Skin of body (tissue), 3 donors: Measurements from ENCODE around the gene CHSY3. TPM values are rescaled to one million over a fixed set of nuclear protein-coding genes. Genes with fewer than 3 reads are reported as not detected.
A peak's percentile ranks its signal among the peaks of the same experiment; 100 is the strongest.
"Not testable (repeated sequence)": the region's sequence is repeated elsewhere in the genome, so short reads cannot be mapped to it uniquely, and the experiment has no call there.

Source experiments
- DNase-seq: peaks from one replicate; lab custom pipeline; 2025; lab: John Stamatoyannopoulos, UW
- small RNA-seq: library from RNA; depleted of rRNA; stranded (forward); fragments of <200 nt; gene quantifications from one replicate; pipeline ENCODE3, GENCODE V24; 2014; ENCODE audit warnings: low replicate concordance
- total RNA-seq: library from RNA; depleted of rRNA; stranded (reverse); fragments of >200 nt; gene quantifications from one replicate; pipeline ENCODE4 v1.2.3, GENCODE V29; 2014

Gene CHSY3
- total RNA-seq, 1 donor from 2014 or later: 9.6 TPM

DNA sequence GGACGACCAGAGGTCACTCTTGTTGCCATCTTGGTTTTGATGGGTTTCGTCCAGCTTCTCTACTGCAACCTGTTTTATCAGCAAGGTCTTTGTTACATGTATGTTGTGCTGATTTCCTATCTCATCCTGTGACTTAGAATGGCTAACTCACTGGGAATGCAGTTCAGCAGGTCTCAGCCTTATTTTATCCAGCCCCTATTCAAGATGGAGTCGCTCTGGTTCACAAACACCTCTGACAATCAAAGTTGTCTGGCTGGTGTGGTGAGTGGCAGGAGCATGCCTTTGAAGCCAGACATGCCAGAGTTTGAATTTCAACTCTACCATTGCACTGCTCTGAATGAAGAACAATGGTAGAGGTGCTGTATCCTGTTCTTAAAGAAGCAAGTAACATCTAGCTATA lies 253.8 kb downstream of the CHSY3 start:
- DNase-seq: no peak

DNA sequence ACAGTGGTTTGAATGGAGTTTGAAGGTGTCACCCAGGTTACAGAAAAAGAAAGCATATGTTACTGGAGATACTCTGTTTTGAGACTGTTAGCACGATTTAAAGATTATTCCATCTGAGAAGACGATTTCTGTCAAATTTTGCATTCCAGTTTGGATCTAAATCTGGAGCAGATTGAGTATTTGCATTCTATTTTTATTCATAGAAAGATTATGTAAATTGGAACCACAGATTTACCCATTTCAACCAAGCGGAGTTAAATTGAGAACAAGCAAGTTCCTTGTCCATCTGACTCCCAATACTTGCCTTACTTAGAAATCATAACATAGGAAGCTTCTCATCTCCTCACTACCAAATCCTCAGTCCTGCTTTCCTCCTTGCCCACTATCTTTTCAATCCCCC lies 255.7 kb downstream of the CHSY3 start:
- DNase-seq: no peak

DNA sequence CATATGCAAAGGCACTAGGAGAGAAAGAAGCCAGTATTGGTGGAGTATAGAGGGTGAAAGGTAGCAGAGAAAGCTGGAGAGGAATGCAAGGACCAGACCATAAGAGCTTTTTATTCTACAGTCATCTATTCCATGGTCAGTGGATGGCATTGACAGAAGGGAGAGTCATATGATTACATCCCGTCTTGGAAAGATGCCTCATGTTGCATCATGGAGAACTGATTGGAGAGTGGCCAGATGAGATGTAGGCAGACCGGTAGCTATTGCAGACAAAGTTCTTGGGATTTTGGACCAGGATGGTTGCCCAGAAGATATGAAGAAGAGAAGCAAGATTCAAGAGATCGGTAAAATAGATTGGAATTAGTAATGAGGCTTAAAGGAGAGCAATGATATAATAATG lies 260.7 kb downstream of the CHSY3 start:
- no peak for DNase-seq

DNA sequence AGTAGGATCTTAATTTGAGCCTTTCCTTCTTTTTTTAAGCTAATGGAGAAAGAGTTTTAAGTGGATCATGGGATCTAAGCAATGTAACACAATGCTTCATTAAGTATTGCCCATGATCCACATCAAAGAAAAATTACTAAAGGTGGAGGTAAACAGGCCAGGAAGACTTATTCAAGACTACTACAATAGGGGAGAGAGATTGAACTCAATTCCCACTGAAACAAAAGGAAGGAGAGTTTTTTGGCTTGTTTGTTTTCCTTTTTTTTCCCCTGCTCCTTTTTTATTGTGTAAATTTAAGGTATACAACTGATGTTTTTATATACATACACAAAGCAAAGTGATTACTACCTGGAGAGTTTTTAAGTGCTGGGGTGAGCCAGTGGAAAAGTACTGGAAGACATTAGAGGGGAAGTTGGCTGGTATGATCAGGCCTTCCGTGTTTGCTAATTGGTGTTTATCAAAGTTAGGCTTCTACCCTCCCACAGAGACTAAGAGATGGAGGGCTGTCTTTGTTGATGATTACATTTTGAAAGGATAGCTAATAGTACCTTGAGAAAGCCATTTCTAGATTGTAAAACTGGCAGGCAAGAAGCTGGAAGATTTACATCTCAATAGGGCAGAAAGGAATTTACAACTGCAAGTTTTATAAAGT lies 262.7 kb downstream of the CHSY3 start:
- no peak for DNase-seq

DNA sequence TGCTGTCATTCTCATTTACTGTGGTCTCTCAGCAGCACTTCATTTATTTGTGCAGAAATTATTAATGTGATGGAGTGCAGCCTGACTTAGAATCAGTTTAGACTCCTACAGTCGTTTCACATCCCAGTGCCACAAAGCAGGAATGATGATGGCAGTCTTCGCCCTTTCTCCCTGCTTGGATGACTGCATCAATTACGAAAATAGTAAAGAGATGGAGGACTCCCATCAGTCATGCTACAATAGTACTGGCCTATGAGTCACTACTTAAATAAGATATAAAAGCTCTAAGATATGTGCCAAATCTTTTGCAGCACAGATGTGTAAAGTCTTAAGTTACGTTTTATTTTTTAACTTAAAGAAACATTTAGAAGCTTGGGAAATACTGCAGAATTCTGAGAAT lies 263.9 kb downstream of the CHSY3 start:
- DNase-seq: peak; percentile 43

DNA sequence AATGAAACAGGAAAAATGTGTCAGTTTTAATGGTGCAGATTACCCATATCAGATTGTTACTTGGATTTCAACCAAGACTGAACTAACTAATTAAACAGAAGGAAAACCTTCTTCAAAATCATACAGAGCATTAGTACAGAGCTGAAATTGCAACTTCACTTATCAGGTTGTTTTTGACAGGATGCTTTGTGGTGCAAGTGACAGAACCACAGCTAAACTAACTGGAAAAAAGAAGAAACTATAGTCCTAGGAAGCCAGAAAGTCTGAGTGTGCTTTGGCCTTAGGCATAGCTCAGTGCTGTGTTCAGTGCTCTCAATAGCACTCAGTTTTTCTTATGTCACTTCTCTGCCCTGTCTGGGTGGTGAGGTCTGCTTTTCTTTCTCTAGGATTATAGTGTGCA lies 267.4 kb downstream of the CHSY3 start:
- no peak for DNase-seq

DNA sequence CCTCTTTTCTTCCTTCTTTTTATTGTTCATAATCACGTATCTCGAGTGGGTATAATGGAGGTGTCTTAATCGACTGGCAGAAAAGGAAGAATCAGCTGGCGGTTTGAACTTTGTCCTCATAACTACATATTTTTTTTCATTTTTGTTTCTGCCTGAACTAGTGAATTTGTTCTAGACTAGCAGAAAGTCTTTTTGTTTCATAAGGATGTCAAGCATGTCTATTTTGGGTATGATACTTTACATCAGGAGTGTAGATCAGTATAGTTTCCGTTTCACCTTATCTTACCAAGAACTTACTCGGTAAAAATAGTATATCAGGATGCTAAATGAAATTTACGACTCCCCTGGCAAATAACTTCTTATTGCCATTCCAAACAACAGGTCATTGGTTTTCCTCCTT lies 278.9 kb downstream of the CHSY3 start:
- no peak for DNase-seq

DNA sequence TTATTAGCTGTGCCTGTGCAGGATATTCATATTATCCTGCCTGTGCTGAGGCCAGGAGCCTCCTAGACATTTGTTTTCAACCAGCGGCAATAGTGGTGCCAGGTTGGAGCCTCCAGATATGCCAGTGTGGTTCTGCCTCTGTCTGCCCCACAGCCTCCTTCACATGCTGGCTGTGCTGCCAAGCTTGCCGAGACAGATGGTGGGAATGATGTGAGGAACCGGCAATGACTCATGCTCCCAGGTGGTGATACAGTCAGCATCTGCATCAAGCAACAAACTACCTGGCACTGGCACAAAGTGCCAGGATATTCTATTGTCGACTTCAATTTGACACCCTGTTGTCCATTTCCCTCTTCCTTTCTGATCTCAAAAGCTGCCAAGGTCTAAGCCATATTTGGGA lies 285.7 kb downstream of the CHSY3 start:
- DNase-seq: no peak

DNA sequence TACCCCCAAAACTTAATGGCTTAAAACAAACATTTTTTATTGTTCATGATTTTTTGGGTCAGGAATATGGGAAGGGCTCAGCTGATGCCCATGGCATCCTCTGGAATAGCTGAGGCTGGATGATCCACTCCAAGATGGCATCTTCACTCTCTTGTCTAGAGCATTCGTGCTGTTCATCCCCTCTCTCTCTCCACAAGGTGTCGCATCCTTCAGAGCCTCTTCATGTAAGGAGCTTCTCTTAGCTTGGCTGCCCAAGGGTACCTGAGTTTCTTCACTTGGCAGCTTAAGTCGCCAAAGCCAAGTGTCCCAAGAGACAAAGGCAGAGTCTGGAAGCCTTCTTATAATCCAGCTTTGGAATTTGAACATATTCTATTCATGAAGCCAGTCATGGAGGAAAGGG lies 294.7 kb downstream of the CHSY3 start:
- DNase-seq: no peak

DNA sequence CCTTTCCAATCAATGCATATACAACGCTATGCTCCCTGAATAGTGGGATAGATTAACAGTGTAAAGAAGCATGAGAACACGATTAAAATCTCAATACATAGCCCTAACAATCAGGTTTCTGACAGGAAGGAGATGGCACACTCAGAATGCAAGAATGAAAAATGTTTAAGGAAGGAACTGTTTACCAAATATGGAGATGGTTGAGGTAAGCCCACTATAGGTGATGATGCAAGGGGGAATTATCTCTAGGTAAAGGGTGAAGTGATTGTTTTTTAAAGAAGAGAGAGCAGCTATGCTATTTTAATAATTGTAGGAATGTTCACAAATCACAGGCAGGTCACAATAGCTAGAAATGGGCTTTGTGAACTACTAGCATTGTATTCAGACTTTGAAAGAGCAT lies 302.4 kb downstream of the CHSY3 start:
- DNase-seq: no peak

DNA sequence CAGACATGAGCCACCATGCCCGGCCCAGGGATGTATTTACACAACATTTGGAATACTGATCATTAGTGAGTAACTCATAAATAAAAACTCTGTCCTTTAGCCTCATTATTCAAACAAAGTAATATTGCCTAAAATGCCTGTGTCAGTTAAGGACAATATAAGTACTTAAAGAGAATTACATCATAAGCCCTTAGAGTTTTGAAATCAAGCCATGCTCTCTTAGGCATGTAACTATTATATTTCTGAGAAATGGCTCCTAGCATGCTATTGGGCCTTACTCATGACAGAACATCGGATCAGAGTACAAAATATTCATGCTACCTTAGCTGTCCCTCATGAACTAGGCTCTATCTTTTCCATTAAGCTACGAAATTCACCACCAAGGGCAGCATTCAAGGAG lies 309.3 kb downstream of the CHSY3 start:
- no peak for DNase-seq

DNA sequence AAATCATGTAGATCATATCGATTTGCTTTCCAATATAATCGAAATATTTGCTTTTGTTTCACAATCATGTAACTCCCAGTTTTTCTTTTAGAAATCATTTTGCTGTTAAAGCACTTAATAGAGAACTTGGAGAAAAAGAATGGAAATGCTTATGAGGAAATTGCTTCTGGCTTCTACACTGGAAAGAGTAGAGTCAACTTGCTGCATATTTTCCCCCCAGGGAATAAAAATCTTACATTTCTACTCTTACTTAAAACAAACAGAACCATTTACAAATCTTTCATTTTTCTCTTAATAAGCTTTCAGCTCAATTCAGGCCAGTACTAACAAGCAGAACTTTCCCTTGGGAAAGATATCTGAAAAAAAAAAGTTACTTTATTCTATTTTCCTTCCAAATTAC lies 312.0 kb downstream of the CHSY3 start:
- peak; percentile 7 for DNase-seq

DNA sequence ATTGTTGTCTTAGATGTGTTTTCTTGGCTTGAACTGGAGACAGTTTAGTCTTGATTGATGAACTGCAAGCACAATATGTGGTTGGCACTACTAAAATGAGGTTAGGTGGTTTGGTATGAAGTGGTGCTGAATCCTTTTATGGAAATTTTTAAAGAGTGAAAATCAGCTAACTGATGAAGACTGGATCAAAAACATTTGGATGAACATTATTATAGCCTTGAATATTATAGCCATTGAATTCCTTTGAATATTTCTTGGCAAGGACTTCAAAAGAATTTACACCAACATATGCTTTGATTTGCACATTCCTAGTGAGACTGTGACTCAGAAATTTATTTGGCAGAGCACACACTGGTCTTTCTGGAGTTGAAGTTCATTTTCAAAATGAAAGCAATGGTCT lies 318.3 kb downstream of the CHSY3 start:
- no peak for DNase-seq

DNA sequence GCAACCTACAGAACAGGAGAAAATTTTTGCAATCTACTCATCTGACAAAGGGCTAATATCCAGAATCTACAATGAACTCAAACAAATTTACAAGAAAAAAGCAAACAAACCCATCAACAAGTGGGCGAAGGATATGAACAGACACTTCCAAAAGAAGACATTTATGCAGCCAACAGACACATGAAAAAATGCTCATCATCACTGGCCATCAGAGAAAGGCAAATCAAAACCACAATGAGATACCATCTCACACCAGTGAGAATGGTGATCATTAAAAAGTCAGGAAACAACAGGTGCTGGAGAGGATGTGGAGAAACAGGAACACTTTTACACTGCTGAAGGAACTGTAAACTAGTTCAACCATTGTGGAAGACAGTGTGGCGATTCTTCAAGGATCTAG lies 322.3 kb downstream of the CHSY3 start:
- DNase-seq: not testable (repeated sequence)

DNA sequence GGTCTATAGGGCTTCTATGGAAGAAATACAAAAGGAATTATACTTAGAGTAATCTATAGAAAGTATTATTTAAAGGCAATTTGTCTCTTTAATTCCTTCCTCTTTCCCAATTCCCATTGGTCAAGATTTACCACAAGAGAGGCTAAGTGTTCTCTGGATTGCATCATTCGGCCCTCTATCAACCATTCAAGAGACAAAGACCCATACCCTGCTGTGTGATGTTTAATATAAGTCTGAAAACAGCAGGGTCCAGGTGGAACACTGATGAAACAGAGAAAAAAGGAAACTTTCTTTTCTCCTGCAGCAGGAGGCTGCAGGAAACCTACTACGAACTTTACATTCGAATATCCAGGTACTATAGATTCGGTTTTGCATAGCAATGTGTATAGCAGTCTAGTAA lies 323.4 kb downstream of the CHSY3 start:
- no peak for DNase-seq

DNA sequence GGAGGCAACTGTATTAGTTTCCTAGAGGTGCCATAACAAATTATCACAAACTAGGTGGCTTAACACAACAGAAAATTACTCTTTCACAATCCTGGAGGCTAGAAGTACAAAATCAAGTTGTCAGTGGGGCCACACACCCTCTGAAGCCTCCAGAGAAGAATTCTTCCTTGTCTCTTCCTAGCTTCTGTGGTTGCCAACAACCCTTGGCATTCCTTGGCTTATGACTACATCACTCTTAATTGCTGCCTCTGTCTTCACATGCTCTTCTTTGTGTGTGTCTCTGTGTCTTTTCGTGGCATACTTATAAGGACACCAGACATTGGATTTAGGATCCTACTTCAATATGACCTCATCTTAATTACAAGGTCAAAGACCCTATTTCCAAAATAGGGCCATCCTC lies 327.5 kb downstream of the CHSY3 start:
- no peak for DNase-seq

DNA sequence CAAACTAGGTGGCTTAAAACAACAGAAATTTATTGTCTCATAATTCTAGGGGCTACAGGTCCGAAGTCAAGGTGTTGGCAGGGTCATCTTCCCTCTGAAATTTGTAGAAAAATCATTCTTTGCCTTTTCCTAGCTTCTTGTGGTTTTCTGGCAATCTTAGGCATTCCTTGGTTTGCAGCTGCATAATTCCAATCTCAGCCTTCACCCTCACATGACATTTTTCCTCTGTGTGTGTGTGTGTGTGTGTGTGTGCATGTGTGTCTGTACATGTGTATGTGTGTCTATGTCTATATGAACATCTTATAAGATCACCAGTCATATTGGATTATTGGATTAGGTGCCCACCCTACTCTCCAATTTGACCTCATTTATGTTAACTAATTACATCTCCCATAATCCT lies 330.6 kb downstream of the CHSY3 start:
- DNase-seq: no peak

Small RNA genes lying within 50 kb of the gene (small RNA-seq; reads per million reads assigned to genes)
- gene RNA5SP191: not detected
- not detected for gene RNU6ATAC10P

Other genes with a start within 250 kb of the CHSY3 start
- gene MINAR2, start 156.4 kb upstream of the CHSY3 start, total RNA-seq: not detected